Measurements from ENCODE around the gene SCUBE3. TPM values are rescaled to one million over a fixed set of nuclear protein-coding genes. Genes with fewer than 3 reads are reported as not detected.

The SCUBE3 gene
- total RNA-seq, 1 experiment from 2014 or later: 0.05 TPM

DNA sequence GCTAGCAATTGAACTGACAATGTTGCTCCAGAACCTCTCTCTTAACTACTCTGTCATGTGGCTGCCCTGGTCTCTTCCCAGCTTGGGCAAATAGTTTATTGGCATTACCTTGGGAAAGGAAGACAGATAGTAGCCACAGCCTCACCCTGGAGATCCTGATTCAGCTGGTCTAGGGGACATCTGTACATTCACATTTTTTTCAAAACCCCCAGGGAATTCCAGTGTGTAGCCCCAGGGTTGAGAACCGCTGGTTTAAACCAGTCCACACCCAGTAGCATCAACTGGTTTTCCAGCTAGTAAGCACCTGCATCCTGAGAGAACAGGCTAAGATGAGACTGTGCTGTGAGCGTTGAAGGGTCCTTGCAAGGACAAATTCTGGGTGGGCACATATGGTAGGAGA lies 9.6 kb downstream of the SCUBE3 start (continued):
- TF ChIP-seq POLR2AphosphoS5 (IDR thresholded peaks at IDR 0.05; ENCODE audit: low read depth, low read length) (no peak), MAX (IDR thresholded peaks at IDR 0.05) (no peak), YY1 (IDR thresholded peaks at IDR 0.05; ENCODE audit: extremely low read depth, insufficient replicate concordance, low read depth, low read length) (no peak), SIN3A (IDR thresholded peaks at IDR 0.05; ENCODE audit: low read depth) (no peak), ZFX (IDR thresholded peaks at IDR 0.05) (no peak), RAD21 (IDR thresholded peaks at IDR 0.05; ENCODE audit: low read depth) (no peak), POLR2A (IDR thresholded peaks at IDR 0.05; ENCODE audit: borderline replicate concordance, extremely low read depth, insufficient read depth, insufficient read length) (no peak)
- TF ChIP-seq, protein P1, sequence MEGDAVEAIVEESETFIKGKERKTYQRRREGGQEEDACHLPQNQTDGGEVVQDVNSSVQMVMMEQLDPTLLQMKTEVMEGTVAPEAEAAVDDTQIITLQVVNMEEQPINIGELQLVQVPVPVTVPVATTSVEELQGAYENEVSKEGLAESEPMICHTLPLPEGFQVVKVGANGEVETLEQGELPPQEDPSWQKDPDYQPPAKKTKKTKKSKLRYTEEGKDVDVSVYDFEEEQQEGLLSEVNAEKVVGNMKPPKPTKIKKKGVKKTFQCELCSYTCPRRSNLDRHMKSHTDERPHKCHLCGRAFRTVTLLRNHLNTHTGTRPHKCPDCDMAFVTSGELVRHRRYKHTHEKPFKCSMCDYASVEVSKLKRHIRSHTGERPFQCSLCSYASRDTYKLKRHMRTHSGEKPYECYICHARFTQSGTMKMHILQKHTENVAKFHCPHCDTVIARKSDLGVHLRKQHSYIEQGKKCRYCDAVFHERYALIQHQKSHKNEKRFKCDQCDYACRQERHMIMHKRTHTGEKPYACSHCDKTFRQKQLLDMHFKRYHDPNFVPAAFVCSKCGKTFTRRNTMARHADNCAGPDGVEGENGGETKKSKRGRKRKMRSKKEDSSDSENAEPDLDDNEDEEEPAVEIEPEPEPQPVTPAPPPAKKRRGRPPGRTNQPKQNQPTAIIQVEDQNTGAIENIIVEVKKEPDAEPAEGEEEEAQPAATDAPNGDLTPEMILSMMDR (IDR thresholded peaks at IDR 0.05 in 2 of 3, conservative IDR thresholded peaks at IDR 0.05 in 1 of 3; ENCODE audit: borderline replicate concordance in 1 of 3, insufficient read depth in 1 of 3, low read depth in 2 of 3, low read length in 2 of 3): no peak
- TF ChIP-seq, protein P2, sequence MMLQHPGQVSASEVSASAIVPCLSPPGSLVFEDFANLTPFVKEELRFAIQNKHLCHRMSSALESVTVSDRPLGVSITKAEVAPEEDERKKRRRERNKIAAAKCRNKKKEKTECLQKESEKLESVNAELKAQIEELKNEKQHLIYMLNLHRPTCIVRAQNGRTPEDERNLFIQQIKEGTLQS (IDR thresholded peaks at IDR 0.05): no peak

DNA sequence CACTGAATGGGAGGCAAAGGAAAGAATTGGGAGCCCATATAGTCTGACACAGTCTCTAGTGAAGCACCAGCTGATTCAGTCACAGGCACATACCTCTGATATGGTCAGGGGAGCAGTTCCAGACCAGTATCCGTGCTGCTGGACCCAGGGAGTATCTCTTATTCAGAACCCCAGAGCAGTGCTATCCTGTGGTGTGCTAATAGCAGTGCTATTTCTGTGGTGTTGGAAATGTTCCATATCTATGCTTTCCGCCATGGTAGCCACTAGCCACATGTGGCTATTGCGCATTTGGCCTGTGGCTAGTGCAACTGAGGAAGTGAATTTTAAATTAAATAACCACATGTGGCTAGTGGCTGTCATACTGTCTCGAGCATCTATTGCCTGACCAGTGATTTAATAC lies 11.0 kb downstream of the SCUBE3 start:
- Histone ChIP-seq H3K4me1 (ENCODE audit: control insufficient read depth in 1 of 2, insufficient read depth in 2 of 2, low read length in 2 of 2) (no peaks in the 10 kb centered on the region), H3K79me2 (ENCODE audit: insufficient read depth, low read length) (no peaks in the 10 kb centered on the region), H3K9ac (ENCODE audit: low read length) (no peak overlapping the region), H3K9me3 (ENCODE audit: control insufficient read depth in 1 of 2, insufficient read depth in 1 of 2, low read depth in 1 of 2, low read length in 2 of 2) (no peaks in the 10 kb centered on the region), H4K20me1 (ENCODE audit: insufficient read depth) (no peaks in the 10 kb centered on the region), H3K36me3 (ENCODE audit: control insufficient read depth in 1 of 2, insufficient read depth in 2 of 2, low read length in 2 of 2) (no peaks in the 10 kb centered on the region), H3K9me2 (ENCODE audit: insufficient read depth) (no peaks in the 10 kb centered on the region), H3K27ac (ENCODE audit: low read depth, low read length) (no peak overlapping the region), H2AFZ (ENCODE audit: low read depth, low read length, poor library complexity, severe bottlenecking) (no peak overlapping the region), H3K4me3 (replicated peaks in 1 of 2; ENCODE audit: low read depth in 1 of 2, low read length in 2 of 2) (no peak overlapping the region), H3K27me3 (ENCODE audit: insufficient read depth, low read length) (no peaks in the 10 kb centered on the region), H3K4me2 (ENCODE audit: low read length) (no peak overlapping the region)
- TF ChIP-seq ELF1 (IDR thresholded peaks at IDR 0.05; ENCODE audit: borderline replicate concordance, low read depth) (no peak), FOSL1 (IDR thresholded peaks at IDR 0.05; ENCODE audit: low read depth) (no peak), SP1 (IDR thresholded peaks at IDR 0.05; ENCODE audit: low read depth) (no peak), EGR1 (IDR thresholded peaks at IDR 0.05; ENCODE audit: low read depth) (no peak), SRF (IDR thresholded peaks at IDR 0.05; ENCODE audit: low read depth) (no peak), CBX3 (IDR thresholded peaks at IDR 0.05; ENCODE audit: low read depth) (no peak)
- no peak for DNase-seq (ENCODE audit: low read depth, low spot score)
- ChIA-PET POLR2A (no interaction called here), RAD21 (ENCODE audit: low non-redundant PET in 1 of 2, low total read pairs in 2 of 2, uncharacterized antibody in 2 of 2, unreplicated experiment in 2 of 2) (no interaction called here), CTCF (no interaction called here)
- no peak for ATAC-seq
- intact Hi-C loops (cut with micrococcal nuclease): no loop called here
- BruUV-seq (replicated peaks): no TSS peak

Measured in HCT116 (cell line).